HG03378 (cell line): ENCODE data around the gene MAPK8IP2.
A peak's percentile ranks its signal among the peaks of the same experiment; 100 is the strongest.
"Not testable (repeated sequence)": the region's sequence is repeated elsewhere in the genome, so short reads cannot be mapped to it uniquely, and the experiment has no call there.

ENCODE experiments used
- ATAC-seq: cut with Tn5 transposase; IDR thresholded peaks from one replicate; pipeline ENCODE4 v1.9.1; 2021; ENCODE audit warnings: mild to moderate bottlenecking, moderate library complexity; ENCODE audit not compliant: unreplicated experiment

The MAPK8IP2 gene

DNA sequence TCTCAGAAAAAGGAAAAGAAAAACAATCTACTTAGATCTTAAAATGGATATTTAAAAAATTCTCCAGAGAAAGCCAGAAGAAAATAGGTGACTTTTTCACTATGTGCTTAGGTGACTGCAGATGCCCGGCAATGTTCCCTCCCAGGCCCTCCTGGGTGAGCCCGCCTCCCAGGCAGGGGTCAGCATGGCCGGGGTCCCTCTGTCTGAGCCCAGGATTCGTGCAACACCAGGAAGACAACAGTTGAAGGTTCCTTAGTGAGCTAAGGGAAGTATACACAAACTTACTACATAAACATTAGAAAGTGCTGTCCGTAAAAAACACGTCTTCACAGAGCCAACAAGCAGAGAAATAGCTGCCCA, 11.6 kb downstream of the MAPK8IP2 start:
- no peak for ATAC-seq

DNA sequence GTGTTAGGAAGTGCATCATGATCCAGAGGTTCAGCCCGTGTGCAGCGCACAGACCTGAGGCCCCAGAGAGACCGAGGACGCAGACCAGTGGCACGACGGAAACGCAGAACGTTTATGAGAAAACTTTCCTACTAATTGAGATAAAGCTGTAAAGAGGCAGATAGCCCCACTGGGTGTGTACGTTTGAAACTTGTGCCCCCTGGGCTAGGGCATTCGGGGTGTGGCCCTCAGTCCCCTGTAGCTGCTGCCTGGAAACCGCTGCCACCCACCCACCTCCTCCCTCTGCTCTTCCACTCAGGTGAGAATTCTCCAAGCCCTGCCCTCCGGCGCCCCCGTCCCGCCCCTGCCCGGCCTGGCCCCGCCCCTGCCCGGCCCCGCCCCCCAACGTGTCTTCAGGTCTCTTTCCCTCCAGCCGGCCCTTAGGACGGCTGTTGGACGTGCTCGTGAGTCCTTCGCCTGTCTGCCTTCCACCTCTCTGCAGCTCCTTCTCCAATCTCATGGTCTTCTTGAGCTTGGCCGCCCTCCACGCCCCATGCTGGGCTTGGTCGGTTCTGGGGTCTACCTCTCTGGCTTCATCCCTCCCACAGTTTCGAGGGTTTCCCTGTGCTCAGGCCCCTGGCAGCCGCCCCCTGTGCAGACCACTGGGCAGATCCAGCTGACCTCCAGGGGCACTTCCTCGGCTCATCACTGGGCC, 12.1 kb downstream of the MAPK8IP2 start:
- no peak for ATAC-seq

DNA sequence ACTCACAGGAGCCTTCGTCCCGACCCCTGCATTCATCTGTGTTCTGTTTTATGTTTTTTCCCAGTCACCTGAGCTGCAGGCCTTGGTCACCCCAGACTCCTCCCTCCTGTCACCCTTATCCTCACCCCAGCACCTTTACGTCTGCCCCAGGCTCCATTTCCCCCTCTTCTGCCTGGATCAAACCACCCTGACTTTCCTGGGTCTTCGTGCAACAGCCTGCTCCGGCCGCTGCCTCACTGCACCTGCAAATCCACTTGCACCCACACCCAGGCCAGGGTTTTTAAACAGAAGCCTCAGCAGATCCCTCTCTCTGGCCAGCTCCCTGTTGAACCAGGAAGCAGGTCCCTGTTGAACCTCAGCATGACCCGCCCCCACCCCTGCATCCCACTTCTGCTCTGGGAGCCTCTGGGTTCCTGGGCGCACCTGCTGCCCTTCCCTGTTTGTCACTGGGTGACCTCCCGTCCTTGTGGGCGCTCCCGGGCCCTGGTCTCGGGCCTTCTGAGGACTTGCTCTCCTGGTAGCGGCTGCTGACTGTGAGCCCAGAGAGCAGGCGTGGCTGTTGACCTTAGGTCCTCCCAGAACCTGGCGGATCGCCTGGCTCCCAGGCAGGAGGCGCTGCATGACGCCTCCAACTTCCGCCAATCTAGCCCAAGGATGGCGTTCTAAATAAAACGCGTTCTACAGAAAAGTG, 12.8 kb downstream of the MAPK8IP2 start:
- ATAC-seq, result no peak

DNA sequence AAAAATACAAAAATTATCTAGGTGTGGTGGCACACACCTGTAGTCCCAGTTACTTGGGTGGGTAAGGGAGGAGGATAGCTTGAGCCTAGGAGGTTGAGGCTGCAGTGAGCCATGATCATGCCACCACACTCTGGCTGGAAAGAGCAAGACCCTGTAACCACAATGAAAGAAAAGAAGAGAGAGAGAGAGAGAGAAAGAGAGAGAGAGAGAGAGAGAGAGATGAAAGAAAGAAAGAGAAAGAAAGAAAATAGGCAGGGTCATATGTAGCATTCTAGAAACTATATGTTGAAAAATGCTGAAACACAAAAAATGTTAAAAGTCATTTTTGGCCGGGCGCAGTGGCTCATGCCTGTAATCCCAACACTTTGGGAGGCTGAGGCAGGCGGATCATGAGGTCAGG, 13.7 kb downstream of the MAPK8IP2 start:
- not testable (repeated sequence) for ATAC-seq

DNA sequence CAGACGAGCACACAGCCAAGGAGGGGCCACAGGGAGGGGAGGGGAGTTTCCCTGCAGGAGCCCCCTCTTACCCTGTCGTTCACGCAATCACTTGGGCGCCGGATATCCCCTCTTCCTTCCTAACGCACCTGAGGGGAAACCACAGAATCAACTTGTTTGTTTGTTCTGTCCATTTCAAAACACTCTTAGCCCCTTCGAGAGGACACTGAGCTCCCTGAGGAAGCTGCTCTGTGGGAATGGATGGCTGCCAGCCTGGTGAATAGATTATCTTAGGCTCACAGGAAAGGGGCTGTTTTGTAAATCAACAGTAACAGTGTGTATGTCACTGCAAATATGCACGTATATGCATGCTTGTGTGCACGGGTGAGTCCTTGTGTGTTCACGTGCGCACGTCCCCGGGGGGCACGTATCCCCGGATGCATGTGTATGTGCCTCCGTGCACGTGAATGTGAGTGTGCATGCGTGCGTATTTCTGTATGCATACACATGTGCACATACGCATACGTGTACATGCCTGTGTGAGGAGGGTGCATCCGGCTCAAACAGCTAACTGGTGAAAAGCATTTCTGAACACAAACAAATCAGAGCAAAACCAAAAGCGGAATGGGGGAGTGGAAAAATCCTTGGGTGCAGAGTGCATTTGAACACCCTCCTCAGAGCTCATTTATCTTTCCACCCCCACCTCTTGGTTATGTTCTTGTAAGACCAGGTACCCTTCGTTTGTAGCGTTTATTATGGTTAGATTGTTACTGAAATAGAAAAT, 20.2 kb downstream of the MAPK8IP2 start:
- ATAC-seq, result peak; percentile 33

DNA sequence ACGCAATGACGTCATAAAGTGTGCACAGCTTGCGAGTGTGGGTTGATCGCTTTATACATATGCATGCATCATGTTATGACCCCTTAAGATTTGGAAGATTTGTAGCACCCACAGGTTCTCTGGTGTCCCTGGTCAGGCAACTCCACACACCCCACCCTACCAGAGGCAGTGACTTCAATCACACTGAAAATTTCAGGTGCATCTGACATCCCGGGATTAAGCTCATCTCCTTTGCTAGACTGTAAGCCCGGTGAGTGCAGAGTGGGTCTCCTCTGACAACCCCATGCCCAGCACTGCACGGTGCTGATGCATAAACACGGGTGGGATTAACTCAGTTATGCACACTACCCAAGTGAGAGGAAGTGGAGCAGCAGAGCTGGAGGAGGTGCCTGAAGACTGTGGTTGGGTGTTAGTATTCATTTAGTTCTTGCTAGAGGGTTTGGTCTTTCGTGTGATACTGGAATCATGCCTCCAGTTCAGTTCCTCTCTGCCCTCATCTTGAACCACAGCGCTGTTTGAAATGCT, 20.8 kb downstream of the MAPK8IP2 start:
- peak; percentile 31 for ATAC-seq

DNA sequence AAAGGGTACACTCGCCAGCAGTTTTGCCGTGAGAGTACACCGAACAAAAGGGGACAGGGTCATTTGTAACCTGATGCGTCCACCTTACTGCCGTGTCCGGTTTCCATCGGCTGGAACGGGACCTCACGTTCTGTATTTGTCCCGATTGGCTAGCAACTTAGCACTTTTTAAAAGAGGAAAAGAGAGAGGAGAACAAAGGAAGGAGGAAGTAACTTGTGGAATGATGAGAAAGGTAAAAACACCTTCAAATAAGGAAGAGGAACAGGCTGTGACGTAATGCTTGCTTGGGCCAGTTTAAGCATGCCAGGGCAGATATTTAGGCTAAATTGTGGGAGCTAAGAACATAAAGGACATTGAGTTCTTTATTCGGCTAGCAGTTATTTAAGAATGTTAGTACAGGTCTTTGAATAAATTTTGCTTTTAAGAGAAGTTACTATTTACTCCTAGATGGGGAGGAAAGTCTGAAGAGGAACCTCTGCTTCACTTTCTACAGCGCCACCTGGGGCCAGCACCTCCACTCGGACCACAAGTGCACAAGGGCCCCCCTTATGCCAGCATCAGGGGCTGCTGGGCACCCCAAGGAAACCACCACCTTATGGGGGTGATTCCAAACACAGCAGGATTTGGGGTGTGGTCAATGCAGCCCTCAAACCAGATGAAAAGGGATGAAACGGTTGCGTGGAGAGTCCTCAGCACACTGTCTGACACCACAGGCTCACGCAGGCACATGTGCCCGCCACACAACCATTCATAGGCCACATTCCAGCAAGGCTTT, 21.5 kb downstream of the MAPK8IP2 start:
- ATAC-seq, result no peak

DNA sequence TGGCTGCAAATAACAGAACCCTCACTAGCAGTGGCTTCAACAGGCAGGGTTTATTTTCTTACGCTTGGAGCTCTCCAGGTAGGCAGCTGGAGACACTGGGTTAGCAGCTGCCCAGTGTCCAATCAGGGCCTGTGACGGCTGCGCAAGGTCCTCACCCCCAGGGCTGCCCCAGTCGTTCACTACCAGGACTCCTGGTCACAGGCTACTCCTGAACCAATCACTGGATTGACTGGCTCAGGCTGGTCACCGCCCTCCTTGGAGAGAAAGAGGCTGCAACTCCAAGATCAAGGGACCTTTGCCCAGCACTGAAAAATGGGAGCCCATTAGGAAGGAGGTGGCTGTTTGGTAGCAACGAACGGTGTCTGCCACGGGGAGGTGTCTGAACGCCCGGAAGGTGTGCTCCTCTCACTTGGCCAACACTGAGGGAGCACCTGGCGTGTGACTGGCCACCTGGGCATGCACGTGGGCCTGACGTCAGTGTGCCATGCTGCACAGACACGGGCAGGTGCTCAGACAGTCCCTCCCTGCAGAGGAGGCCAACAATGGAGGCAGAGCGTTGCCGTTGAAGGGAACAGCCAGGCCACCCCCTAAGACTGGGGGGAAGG, 22.2 kb downstream of the MAPK8IP2 start:
- ATAC-seq, result no peak

DNA sequence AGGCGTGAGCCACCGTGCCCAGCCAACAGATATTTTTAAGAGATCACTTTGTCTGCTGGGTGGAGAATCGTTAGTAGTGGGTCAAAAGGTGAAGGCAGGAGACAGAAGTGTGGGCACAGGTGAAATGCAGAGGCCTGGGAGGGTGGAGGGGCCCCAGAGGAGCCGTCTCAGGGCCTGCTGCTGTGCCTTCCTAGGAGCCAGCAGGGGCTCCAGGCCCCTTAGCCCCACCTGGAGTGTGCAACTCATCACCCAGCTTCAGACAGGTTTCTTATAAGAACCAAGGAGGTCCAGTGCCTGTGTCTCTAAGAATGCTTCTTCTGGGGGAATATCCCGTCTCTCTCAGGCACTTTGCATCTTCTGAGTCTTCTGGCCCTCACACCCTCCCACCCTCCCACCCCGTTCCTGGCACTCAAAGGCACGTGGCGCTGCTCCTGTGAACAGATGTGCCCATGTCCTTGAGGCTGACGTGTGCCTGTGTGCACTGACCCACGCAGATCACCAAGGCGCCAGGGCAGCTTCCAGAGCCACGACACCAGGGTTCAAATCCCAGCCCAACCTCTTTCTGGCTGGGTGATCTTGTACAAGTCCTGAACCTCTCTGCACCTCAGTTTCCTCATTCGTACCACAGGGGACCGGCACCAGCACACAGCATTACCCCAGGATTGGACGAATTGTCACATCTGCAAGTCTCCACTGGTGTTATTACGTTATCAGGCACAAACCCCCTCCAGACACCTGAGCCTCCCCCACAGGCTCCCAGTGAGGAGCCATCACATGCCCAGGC, 23.9 kb downstream of the MAPK8IP2 start:
- ATAC-seq, result no peak

DNA sequence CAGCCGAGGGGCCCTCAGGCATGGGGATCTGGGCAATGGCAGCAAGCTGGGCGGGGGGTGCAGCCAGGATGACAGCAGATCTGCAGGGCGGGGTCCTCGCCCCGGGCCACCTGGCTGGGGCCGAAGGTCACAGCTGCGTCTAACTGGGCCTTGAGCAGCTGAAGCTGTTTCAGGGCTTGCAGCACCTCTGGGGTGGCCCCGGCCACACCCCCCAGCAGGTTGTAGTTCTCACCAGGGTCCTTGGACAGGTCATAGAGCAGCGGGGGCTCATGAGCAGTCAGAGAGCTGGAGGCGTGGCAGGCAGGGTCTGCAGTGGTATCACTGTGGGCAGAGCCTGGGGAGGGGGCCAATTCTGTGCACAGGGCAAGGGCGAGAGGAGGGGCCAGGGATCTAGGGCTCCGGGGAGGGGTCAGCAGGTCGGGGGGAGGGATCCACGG, 24.6 kb downstream of the MAPK8IP2 start:
- no peak for ATAC-seq

DNA sequence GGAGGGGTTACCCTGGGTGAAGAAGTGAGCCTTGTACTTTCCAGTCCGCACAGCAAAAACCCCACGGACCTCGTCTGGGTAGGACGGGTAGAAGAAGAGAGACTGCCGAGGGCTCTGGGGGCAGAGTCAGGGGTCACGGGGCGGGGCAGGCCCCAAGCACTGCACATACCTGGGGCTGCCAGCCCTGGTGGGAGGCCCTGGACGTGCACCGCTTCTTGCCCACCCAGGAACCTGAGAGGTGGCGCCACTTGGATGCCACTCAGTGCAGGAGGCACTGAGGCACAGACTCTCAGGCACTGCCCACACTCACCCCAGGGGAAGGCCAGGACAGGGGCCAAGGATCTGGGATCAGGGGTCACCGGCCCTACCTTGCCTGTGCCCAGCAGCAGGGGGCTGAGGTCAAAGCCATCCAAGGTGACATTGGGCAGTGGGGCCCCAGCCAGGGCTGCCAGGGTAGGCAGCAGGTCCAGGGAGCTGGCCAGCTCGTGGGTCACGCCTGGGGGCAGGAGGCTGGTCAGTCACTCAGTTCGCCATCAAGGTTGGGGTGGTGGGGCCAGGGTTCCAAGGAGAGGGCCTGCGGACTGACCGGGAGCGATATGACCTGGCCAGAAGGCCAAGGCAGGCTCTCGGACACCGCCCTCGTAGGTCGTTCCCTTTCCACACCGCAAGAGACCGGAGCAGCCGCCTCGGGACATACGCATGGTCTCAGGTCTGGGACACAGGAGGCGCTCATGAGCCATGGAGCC, 25.1 kb downstream of the MAPK8IP2 start:
- no peak for ATAC-seq

DNA sequence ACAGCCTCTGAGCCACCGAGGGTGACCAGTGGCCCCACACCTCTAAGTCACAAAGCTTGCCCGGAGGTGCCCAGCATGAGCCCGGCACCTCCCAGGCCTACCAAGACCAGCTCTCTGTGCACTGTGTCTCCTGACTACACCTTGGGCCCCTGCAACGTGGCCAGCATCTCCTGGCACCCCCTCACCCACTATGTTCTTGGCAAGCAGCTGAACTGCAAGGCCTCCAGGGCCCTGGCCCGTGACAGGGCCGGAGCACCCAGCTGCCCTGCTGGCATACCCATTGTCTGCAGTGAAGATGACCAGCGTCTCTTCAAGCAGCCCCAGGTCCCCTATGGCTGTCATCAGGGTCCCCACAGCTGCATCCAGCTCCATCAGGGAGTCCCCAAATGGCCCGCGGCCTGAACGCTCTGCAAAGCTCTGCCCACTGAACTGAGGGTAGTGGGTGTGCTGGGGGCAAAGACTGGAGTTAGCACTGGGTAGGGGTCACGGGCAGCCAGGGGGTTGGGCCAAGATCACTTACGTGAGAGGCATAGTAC, 25.8 kb downstream of the MAPK8IP2 start:
- no peak for ATAC-seq

DNA sequence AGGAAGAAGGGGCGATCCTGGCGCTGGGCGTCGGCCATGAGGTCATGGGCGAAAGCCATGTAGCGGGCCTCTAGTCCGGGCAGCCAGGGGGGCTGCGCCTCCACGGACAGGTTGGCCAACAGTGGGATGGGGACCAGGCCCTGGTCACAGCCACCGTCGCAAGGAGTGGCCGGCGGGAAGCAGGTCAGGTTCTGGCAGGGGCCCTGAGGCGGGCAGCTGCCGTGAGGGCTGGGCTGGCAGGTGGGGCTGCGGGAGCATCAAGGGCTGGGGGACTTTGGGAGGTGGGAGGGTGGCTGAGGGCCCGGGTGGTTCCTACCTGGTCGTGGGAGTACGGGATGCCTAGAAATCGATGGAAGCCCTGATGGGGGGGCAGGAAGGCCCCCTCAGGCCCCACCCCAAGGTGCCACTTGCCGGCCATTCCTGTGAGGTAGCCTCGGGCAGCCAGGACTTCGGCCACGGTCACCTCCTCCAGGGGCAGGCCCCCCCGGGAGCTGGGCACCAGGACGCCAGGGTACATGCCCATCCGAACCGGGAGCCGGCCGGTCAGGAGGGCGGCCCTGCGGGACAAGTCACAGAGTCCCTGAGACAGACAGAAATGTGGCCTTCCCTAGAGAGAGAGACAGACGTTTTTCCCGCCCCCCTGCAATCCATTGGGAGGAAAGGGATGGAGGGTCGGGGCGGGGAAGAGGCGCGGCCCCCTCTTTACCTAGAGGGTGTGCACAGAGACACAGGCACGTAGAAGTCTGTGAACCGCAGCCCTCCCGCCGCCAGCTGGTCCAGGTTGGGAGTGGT, 26.5 kb downstream of the MAPK8IP2 start:
- ATAC-seq, result no peak

DNA sequence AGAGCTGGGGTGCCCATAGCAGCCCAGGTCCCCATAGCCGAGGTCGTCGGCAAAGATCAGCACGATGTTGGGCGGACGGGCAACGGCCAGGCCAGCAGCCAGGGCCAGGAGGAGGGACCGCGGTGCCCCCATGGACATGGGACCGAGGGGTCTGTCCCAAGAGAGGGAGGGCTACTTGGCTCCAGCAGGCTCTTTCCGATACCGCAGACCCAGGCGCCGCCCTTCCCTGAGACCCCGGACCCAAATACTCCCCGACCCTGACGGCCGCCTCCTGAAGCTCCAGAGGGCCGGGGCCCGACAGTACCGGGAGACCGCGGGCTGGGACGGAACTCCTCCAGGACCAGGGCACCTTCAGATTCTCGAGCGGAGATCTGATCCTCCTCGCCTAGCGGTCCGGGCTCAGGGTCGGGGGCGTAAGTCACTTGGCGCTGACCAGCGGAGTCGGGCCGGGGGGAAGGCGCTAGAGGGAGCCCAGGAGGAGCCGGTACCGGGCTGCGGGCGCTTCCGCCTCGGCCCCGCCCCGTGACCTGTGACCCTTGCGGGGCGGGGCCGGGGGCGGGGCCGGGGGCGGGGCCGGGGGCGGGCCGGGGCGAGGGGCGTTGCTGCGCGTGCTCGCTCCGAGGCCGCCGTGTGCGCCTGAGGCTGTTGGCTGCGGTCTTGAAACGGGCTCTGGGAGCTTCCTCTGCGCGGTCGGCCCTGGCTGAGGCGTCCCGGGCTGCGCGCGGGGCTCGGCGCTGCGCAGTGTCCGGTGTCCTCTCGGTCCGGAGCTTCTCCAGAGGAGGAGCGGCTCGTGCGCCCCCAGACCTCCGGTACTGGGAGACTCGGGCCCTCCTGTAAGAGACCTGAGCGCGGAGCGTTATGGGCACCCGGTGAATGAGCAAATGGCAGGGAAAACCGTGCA, 27.3 kb downstream of the MAPK8IP2 start, which contains the start of gene ARSA:
TSS of gene ARSA (minus strand) at position 511 of the 901 bp plus-strand sequence. CDS start at position 138, 373 bp downstream.
- peak; percentile 55 for ATAC-seq

DNA sequence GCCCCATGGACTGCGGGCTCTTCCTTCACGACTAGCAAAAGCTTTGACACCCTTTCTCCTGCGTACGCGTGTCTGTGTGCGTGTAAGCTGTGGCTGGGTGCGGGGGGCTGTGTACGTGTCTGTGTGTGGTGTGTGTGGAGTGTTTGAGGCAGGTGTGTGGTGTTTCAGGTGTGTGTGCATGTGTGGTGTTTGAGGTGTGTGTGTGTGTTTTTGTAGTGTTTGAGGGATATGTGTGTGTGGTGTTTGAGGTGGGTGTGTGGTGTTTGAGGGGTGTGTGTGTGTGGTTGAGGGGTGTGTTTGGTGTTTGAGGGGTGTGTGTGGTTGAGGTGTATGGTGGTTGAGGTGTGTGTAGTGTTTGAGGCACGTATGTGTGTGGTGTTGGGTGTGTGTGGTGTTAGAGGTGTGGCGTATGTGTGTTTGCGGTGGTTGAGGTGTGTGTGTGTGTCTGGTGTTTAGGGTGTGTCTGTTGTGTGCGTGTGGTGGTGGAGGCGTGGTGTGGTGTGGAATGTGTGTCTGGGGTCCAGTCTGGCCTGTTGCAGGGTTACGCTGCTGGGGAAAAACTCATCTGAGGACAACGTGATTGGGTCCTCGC, 28.0 kb downstream of the MAPK8IP2 start:
- ATAC-seq, result no peak

DNA sequence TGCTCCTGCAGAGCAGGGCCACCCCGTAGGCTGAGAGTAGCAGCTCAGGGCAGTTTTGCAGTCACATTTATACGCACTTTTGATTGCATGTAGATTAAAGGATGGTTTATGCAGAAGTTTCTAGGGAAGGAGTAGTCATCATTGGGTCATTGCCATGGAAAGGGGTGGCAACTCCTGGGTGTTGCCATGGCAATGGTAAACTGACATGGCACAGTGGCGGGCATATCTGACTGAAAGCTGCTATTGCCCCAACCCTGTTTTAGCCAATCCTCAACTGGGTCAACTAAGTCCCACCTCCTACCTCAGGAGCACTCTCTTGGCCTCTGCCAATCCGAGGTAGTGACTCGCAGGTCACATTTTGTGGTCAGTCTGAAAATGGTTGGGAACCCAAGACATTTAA, 29.8 kb downstream of the MAPK8IP2 start:
- no peak for ATAC-seq
